ENCODE results near the gene ZNF792.
A peak's percentile ranks its signal among the peaks of the same experiment; 100 is the strongest.
"Not testable (repeated sequence)": the region's sequence is repeated elsewhere in the genome, so short reads cannot be mapped to it uniquely, and the experiment has no call there.

The ZNF792 gene

GRCh38 chr19:35006342-35006998, 42.4 kb upstream of the ZNF792 start:
- no peak overlapping the region for H3K4me3 ChIP-seq

GRCh38 chr19:35006007-35006341, 41.9 kb upstream of the ZNF792 start:
- H3K27ac ChIP-seq, H3K4me2 ChIP-seq, H3K9me3 ChIP-seq, H3K4me3 ChIP-seq, H3K27me3 ChIP-seq: not testable (repeated sequence)
- H3K36me3 ChIP-seq, result peaks cover 90% of the 10 kb centered on the region
- peaks cover 100% of the 10 kb centered on the region for H4K20me1 ChIP-seq
- peaks cover 51% of the 10 kb centered on the region for H3K4me1 ChIP-seq
- H3K9ac ChIP-seq, result 0 out of 2 replicates have a peak overlapping the region, but pooled peaks have one; percentile 19

More at GRCh38 chr19:35006342-35006998, 42.4 kb upstream of the ZNF792 start:
- Histone ChIP-seq H3K4me2 (no peak overlapping the region), H3K9ac (0 out of 2 replicates have a peak overlapping the region, but pooled peaks have one; percentile 19), H3K27ac (no peak overlapping the region), H3K36me3 (peaks cover 95% of the 10 kb centered on the region), H4K20me1 (peaks cover 100% of the 10 kb centered on the region), H3K4me1 (peaks cover 52% of the 10 kb centered on the region), H3K27me3 (no peaks in the 10 kb centered on the region), H3K9me3 (no peaks in the 10 kb centered on the region)
- no peak for TF ChIP-seq Cebpa-rat (IDR thresholded peaks at IDR 0.05)

GRCh38 chr19:35005256-35005977, 41.4 kb upstream of the ZNF792 start:
- no peak for TF ChIP-seq Cebpa-rat (IDR thresholded peaks at IDR 0.05)
- H3K27me3 ChIP-seq, result no peaks in the 10 kb centered on the region
- H3K4me2 ChIP-seq, result no peak overlapping the region
- H3K9me3 ChIP-seq, result no peaks in the 10 kb centered on the region
- no peak overlapping the region for H3K4me3 ChIP-seq
- H3K4me1 ChIP-seq, result peaks cover 45% of the 10 kb centered on the region
- no peak overlapping the region for H3K27ac ChIP-seq
- peaks cover 98% of the 10 kb centered on the region for H4K20me1 ChIP-seq
- 0 out of 2 replicates have a peak overlapping the region, but pooled peaks have one; percentile 19 for H3K9ac ChIP-seq
- H3K36me3 ChIP-seq, result peaks cover 85% of the 10 kb centered on the region

GRCh38 chr19:35004517-35005255, 40.7 kb upstream of the ZNF792 start:
- Histone ChIP-seq H3K9me3 (no peaks in the 10 kb centered on the region), H3K9ac (0 out of 2 replicates have a peak overlapping the region, but pooled peaks have one; percentile 24)

GRCh38 chr19:35002037-35002535, 38.1 kb upstream of the ZNF792 start:
- Histone ChIP-seq H3K27me3 (no peaks in the 10 kb centered on the region), H4K20me1 (peaks cover 65% of the 10 kb centered on the region), H3K4me1 (peaks cover 65% of the 10 kb centered on the region), H3K27ac (peak overlapping the region; percentile 97), H3K9ac (peak overlapping the region; percentile 95), H3K4me3 (peak overlapping the region; percentile 93), H3K4me2 (peak overlapping the region; percentile 86), H3K36me3 (peaks cover 52% of the 10 kb centered on the region), H3K9me3 (no peaks in the 10 kb centered on the region)
- no peak for TF ChIP-seq Cebpa-rat (IDR thresholded peaks at IDR 0.05)

More at GRCh38 chr19:35004517-35005255, 40.7 kb upstream of the ZNF792 start:
- H3K36me3 ChIP-seq, result peaks cover 78% of the 10 kb centered on the region
- peaks cover 39% of the 10 kb centered on the region for H3K4me1 ChIP-seq
- no peaks in the 10 kb centered on the region for H3K27me3 ChIP-seq
- H3K27ac ChIP-seq, result no peak overlapping the region
- peak overlapping the region; percentile 86 for H3K4me2 ChIP-seq
- peaks cover 91% of the 10 kb centered on the region for H4K20me1 ChIP-seq
- no peak overlapping the region for H3K4me3 ChIP-seq
- TF ChIP-seq Cebpa-rat (IDR thresholded peaks at IDR 0.05), result no peak

GRCh38 chr19:35000647-35001501, 36.8 kb upstream of the ZNF792 start:
- Histone ChIP-seq H3K9me3 (peaks cover 2% of the 10 kb centered on the region), H3K4me2 (peak overlapping the region; percentile 86), H3K4me1 (peaks cover 77% of the 10 kb centered on the region)

GRCh38 chr19:35000338-35000646, 36.3 kb upstream of the ZNF792 start:
- Histone ChIP-seq H3K36me3 (peaks cover 34% of the 10 kb centered on the region), H3K4me3 (peak overlapping the region; percentile 93), H3K9me3 (peaks cover 8% of the 10 kb centered on the region), H3K27ac (peak overlapping the region; percentile 97), H3K9ac (peak overlapping the region; percentile 95), H3K27me3 (no peaks in the 10 kb centered on the region), H3K4me2 (peak overlapping the region; percentile 99), H3K4me1 (peaks cover 79% of the 10 kb centered on the region), H4K20me1 (peaks cover 47% of the 10 kb centered on the region)
- no peak for TF ChIP-seq Cebpa-rat (IDR thresholded peaks at IDR 0.05)

More at GRCh38 chr19:35000647-35001501, 36.8 kb upstream of the ZNF792 start:
- H4K20me1 ChIP-seq, result peaks cover 53% of the 10 kb centered on the region
- H3K36me3 ChIP-seq, result peaks cover 39% of the 10 kb centered on the region
- H3K9ac ChIP-seq, result peak overlapping the region; percentile 95
- peak overlapping the region; percentile 93 for H3K4me3 ChIP-seq
- H3K27me3 ChIP-seq, result no peaks in the 10 kb centered on the region
- no peak for TF ChIP-seq Cebpa-rat (IDR thresholded peaks at IDR 0.05)
- peak overlapping the region; percentile 97 for H3K27ac ChIP-seq

GRCh38 chr19:34999498-35000337, 35.7 kb upstream of the ZNF792 start, which contains the start of gene GRAMD1A:
TSS of gene GRAMD1A (plus strand) at chr19:35000323. CDS start at chr19:35000479, 156 bp downstream.
- Histone ChIP-seq H3K9ac (peak within 1 kb of the TSS; percentile 95), H3K4me3 (peak within 1 kb of the TSS; percentile 93), H3K4me1 (peaks cover 77% of the 10 kb centered on the region), H3K4me2 (peak within 1 kb of the TSS; percentile 99), H3K27me3 (no peaks in the 10 kb centered on the region), H3K27ac (peak within 1 kb of the TSS; percentile 97), H3K36me3 (peaks cover 34% of the 10 kb centered on the region), H3K9me3 (peaks cover 14% of the 10 kb centered on the region), H4K20me1 (peaks cover 41% of the 10 kb centered on the region)
- no peak for TF ChIP-seq Cebpa-rat (IDR thresholded peaks at IDR 0.05)

All from BLaER1 (cell line).